Trophoblast cell (in vitro differentiated cells and primary cell): ENCODE data around the gene LIPC.

ENCODE experiments used
- DNase-seq, 2 donors: peaks; one replicate each; pipeline ENCODE4 v3.0.0-alpha.2; 2016
- H2AFZ ChIP-seq: 2 replicates; pipeline ENCODE4 v1.6.1; 2013; ENCODE audit warnings: low read length, moderate library complexity, mild to moderate bottlenecking; ENCODE audit not compliant: insufficient read depth, poor library complexity
- H2AK5ac ChIP-seq: 2 replicates; pipeline ENCODE4 v1.6.1; 2013; ENCODE audit warnings: mild to moderate bottlenecking, low read length
- H2BK120ac ChIP-seq: 2 replicates; pipeline ENCODE4 v1.6.1; 2013; ENCODE audit warnings: low read length, mild to moderate bottlenecking, moderate library complexity; ENCODE audit not compliant: insufficient read depth, poor library complexity
- H2BK12ac ChIP-seq: 2 replicates; pipeline ENCODE4 v1.6.1; 2013; ENCODE audit warnings: mild to moderate bottlenecking, low read length, moderate library complexity
- H2BK5ac ChIP-seq: 2 replicates; pipeline ENCODE4 v1.6.1; 2013; ENCODE audit warnings: low read length, low read depth, moderate library complexity, mild to moderate bottlenecking; ENCODE audit not compliant: poor library complexity
- H3K14ac ChIP-seq: 2 replicates; pipeline ENCODE4 v1.6.1; 2013; ENCODE audit warnings: mild to moderate bottlenecking, low read length
- H3K18ac ChIP-seq: 2 replicates; pipeline ENCODE4 v1.6.1; 2013; ENCODE audit warnings: mild to moderate bottlenecking, low read length
- H3K23ac ChIP-seq: 2 replicates; pipeline ENCODE4 v1.6.1; 2013; ENCODE audit warnings: low read length
- H3K27ac ChIP-seq: 2 replicates; pipeline ENCODE4 v1.5.1; 2013; ENCODE audit warnings: low read depth, mild to moderate bottlenecking, inconsistent platforms, low read length, moderate library complexity
- H3K27me3 ChIP-seq: 2 replicates; pipeline ENCODE4 v1.6.1; 2013; ENCODE audit warnings: inconsistent platforms, mild to moderate bottlenecking, low read length, moderate library complexity; ENCODE audit not compliant: insufficient read depth
- H3K36me3 ChIP-seq, 2 experiments: 1 replicate in 1 of 2; 2 replicates in 1 of 2; pipeline ENCODE4 v1.6.1; 2013; ENCODE audit warnings: low read length in 2 of 2, mild to moderate bottlenecking in 2 of 2, moderate library complexity in 1 of 2; ENCODE audit not compliant: insufficient read depth in 2 of 2, control insufficient read depth in 1 of 2
- H3K4ac ChIP-seq: 2 replicates; pipeline ENCODE4 v1.6.1; 2013; ENCODE audit warnings: low read depth, mild to moderate bottlenecking, low read length, moderate library complexity
- H3K4me1 ChIP-seq, 2 experiments: 1 replicate in 1 of 2; 2 replicates in 1 of 2; pipeline ENCODE4 v1.6.1; 2013; ENCODE audit warnings: low read length in 2 of 2, mild to moderate bottlenecking in 2 of 2, moderate library complexity in 1 of 2; ENCODE audit not compliant: insufficient read depth in 2 of 2, control insufficient read depth in 1 of 2
- H3K4me2 ChIP-seq: 2 replicates; pipeline ENCODE4 v1.6.1; 2013; ENCODE audit warnings: inconsistent platforms, mild to moderate bottlenecking, low read length, moderate library complexity
- H3K4me3 ChIP-seq: 2 replicates; pipeline ENCODE4 v1.5.1; 2013; ENCODE audit warnings: mild to moderate bottlenecking, low read depth, low read length, inconsistent platforms
- H3K79me1 ChIP-seq: one replicate; pipeline ENCODE4 v1.6.1; 2013; ENCODE audit warnings: low read length
- H3K79me2 ChIP-seq: 2 replicates; pipeline ENCODE4 v1.6.1; 2013; ENCODE audit warnings: low read length, mild to moderate bottlenecking; ENCODE audit not compliant: control insufficient read depth, insufficient read depth, poor library complexity
- H3K9ac ChIP-seq: 2 replicates; pipeline ENCODE4 v1.6.1; 2013; ENCODE audit warnings: mild to moderate bottlenecking, low read length
- H3K9me3 ChIP-seq: 2 replicates; pipeline ENCODE4 v1.6.1; 2013; ENCODE audit warnings: low read depth, mild to moderate bottlenecking, control low read depth, inconsistent platforms, low read length; ENCODE audit not compliant: insufficient read depth
- H4K12ac ChIP-seq: 2 replicates; pipeline ENCODE4 v1.6.1; 2013; ENCODE audit warnings: low read depth, mild to moderate bottlenecking, low read length, moderate library complexity
- H4K8ac ChIP-seq: 2 replicates; pipeline ENCODE4 v1.6.1; 2013; ENCODE audit warnings: low read depth, mild to moderate bottlenecking, low read length, moderate library complexity
- H4K91ac ChIP-seq: one replicate; pipeline ENCODE4 v1.6.1; 2013; ENCODE audit warnings: low read depth, mild to moderate bottlenecking, low read length, moderate library complexity
- WGBS: extraction: QIAGEN DNeasy Blood & Tissue Kit; methylation state at CpG from one replicate; pipeline ENCODE4 v1.1.7; 2013; ENCODE audit warnings: missing lambda C conversion rate; ENCODE audit not compliant: insufficient read length, insufficient coverage; ENCODE audit errors: extremely low coverage; 5-methylcytosine and 5-hydroxymethylcytosine counted together

The LIPC gene

GRCh38 chr15:58474741-58475323, 43.0 kb downstream of the LIPC start:
- WGBS = no CpG with 5 or more reads among the region's 1 CpG
- Histone ChIP-seq H3K23ac (no peak overlapping the region), H2AFZ (no peak overlapping the region), H3K4ac (no peak overlapping the region), H3K4me3 (no peak overlapping the region), H3K4me2 (no peak overlapping the region), H3K79me2 (no peaks in the 10 kb centered on the region), H3K18ac (no peak overlapping the region), H3K9me3 (peaks cover 1% of the 10 kb centered on the region), H2BK5ac (no peak overlapping the region), H4K8ac (no peak overlapping the region), H4K91ac (peak overlapping the region; percentile 17), H2AK5ac (no peak overlapping the region), H2BK120ac (no peak overlapping the region), H3K27me3 (no peaks in the 10 kb centered on the region), H3K4me1 (peaks cover 3 to 17% of the 10 kb centered on the region in 2 experiments), H3K27ac (no peak overlapping the region), H3K79me1 (peaks cover 9% of the 10 kb centered on the region), H3K9ac (no peak overlapping the region), H4K12ac (no peak overlapping the region), H3K36me3 (no peaks in the 10 kb centered on the region), H2BK12ac (peak overlapping the region; percentile 0), H3K14ac (no peak overlapping the region)
- DNase-seq = no peak

GRCh38 chr15:58475573-58476524, 44.1 kb downstream of the LIPC start:
- H3K23ac ChIP-seq = no peak overlapping the region
- no peak overlapping the region for H2BK5ac ChIP-seq
- H3K9me3 ChIP-seq = peaks cover 1% of the 10 kb centered on the region
- H4K12ac ChIP-seq = no peak overlapping the region
- H3K27me3 ChIP-seq = no peaks in the 10 kb centered on the region
- H3K36me3 ChIP-seq = no peaks in the 10 kb centered on the region
- H2BK120ac ChIP-seq = no peak overlapping the region
- no peak overlapping the region for H4K8ac ChIP-seq
- no peak overlapping the region for H4K91ac ChIP-seq
- no peak overlapping the region for H3K9ac ChIP-seq
- no peak overlapping the region for H3K4ac ChIP-seq
- H2AK5ac ChIP-seq = no peak overlapping the region
- H3K79me2 ChIP-seq = no peaks in the 10 kb centered on the region
- H3K14ac ChIP-seq = no peak overlapping the region
- peaks cover 3 to 14% of the 10 kb centered on the region in 2 experiments for H3K4me1 ChIP-seq
- no peak overlapping the region for H3K18ac ChIP-seq
- H3K4me2 ChIP-seq = no peak overlapping the region
- H3K27ac ChIP-seq = no peak overlapping the region
- peaks cover 9% of the 10 kb centered on the region for H3K79me1 ChIP-seq
- no peak overlapping the region for H3K4me3 ChIP-seq
- DNase-seq = peak in 1 of 2 donors; percentile 38
- WGBS = no CpG with 5 or more reads among the region's 7 CpGs
- no peak overlapping the region for H2BK12ac ChIP-seq
- H2AFZ ChIP-seq = no peak overlapping the region

GRCh38 chr15:58476525-58477162, 44.9 kb downstream of the LIPC start:
- H3K79me2 ChIP-seq = no peaks in the 10 kb centered on the region
- H2AK5ac ChIP-seq = no peak overlapping the region
- no peak overlapping the region for H3K27ac ChIP-seq
- H3K36me3 ChIP-seq = no peaks in the 10 kb centered on the region
- H2AFZ ChIP-seq = no peak overlapping the region
- no peak overlapping the region for H3K14ac ChIP-seq
- H2BK12ac ChIP-seq = no peak overlapping the region
- peaks cover 3 to 14% of the 10 kb centered on the region in 2 experiments for H3K4me1 ChIP-seq
- no peak overlapping the region for H3K4ac ChIP-seq
- DNase-seq = no peak
- H2BK5ac ChIP-seq = no peak overlapping the region
- H4K91ac ChIP-seq = no peak overlapping the region
- no peaks in the 10 kb centered on the region for H3K27me3 ChIP-seq
- H4K8ac ChIP-seq = no peak overlapping the region
- H3K9me3 ChIP-seq = peaks cover 1% of the 10 kb centered on the region
- WGBS = no CpG with 5 or more reads among the region's 10 CpGs
- H3K4me2 ChIP-seq = no peak overlapping the region
- no peak overlapping the region for H3K4me3 ChIP-seq
- H3K23ac ChIP-seq = no peak overlapping the region
- peaks cover 8% of the 10 kb centered on the region for H3K79me1 ChIP-seq
- no peak overlapping the region for H2BK120ac ChIP-seq
- no peak overlapping the region for H3K18ac ChIP-seq
- no peak overlapping the region for H4K12ac ChIP-seq
- H3K9ac ChIP-seq = no peak overlapping the region

- Histone ChIP-seq H2BK120ac (no peak overlapping the region), H3K4me1 (peaks cover 3 to 14% of the 10 kb centered on the region in 2 experiments), H3K9me3 (peaks cover 1% of the 10 kb centered on the region), H3K23ac (no peak overlapping the region), H2BK5ac (no peak overlapping the region), H3K9ac (no peak overlapping the region), H3K4ac (no peak overlapping the region), H3K36me3 (no peaks in the 10 kb centered on the region), H3K14ac (no peak overlapping the region), H3K27ac (no peak overlapping the region), H3K27me3 (no peaks in the 10 kb centered on the region), H4K8ac (no peak overlapping the region), H2BK12ac (no peak overlapping the region), H4K12ac (no peak overlapping the region), H2AFZ (no peak overlapping the region), H3K4me2 (no peak overlapping the region), H3K79me1 (peaks cover 7% of the 10 kb centered on the region), H2AK5ac (no peak overlapping the region), H3K4me3 (no peak overlapping the region), H4K91ac (no peak overlapping the region), H3K79me2 (no peaks in the 10 kb centered on the region), H3K18ac (no peak overlapping the region)
- DNase-seq = no peak
- WGBS = no CpG with 5 or more reads among the region's 4 CpGs
Observed at GRCh38 chr15:58477170-58477569, 45.4 kb downstream of the LIPC start.
